Activated T-cell treated with anti-CD3 and anti-CD28 coated beads, Interleukin-2, amount 50 U/mL, for 1 hour (primary cell): ENCODE data around the gene NHSL2.
"Not testable (repeated sequence)": the region's sequence is repeated elsewhere in the genome, so short reads cannot be mapped to it uniquely, and the experiment has no call there.

Experiments used
- DNase-seq: peaks from one replicate; pipeline ENCODE4 v3.0.0-alpha.2; 2020

NHSL2 gene

DNA sequence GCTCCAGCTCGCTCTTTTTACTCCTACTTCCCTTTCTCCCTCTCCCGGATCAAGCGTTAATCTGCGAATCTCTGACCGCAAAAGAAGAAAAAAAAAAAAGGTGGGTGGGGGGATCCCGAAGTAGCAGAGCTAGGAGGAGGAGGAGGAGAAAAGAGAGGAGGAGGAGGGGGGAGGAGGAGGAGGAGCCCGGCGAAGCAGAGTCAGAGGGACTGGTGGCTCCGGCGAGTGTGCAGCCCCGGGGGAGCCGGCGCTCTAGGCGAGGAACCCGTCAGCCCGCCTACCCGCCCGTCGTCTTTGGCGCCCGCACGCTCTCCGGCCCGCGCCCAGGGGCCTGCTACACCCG lies at the start of gene NHSL2:
Gene NHSL2 (plus strand): TSS at position 203 of the 343 bp plus-strand sequence.
- DNase-seq = no peak

DNA sequence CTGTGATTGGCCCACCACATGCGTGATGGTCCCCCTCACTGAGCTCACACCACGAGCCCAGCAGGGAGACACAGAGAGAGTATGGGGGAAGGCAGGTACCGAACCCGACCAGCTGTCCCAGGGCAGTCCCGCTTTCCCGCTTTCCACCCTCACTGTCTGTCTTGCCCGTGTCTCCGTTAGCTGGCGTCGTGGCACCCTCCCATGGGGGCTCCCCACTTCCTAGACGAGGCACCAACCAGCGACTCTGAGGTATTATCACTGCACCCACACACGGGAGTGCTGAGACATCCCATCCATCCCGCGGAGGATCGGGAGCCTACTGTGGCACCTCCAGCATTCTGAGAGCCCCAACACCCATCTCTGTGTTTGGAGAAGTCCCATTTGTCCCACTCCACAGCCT lies 43.0 kb upstream of the NHSL2 start:
- no peak for DNase-seq

DNA sequence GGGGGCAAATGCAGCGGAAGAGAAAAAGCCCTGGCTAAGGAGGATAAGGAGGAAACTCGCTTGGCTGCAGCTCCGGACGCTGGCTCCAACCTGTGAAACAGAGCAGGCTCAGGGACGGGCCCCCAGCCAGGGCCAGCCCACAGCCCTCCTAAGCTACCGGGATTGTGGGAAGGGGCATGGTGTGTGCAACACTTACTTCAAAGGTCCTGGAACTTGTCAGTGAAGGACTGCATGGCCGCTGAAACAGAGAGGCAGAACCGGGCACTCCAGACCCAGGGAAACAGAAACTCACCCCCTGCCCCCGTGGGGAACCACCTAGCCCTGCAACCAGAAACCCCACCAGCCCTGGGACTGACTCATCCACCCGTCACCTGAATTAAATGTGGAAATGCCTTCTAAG lies 41.1 kb upstream of the NHSL2 start:
- not testable (repeated sequence) for DNase-seq

DNA sequence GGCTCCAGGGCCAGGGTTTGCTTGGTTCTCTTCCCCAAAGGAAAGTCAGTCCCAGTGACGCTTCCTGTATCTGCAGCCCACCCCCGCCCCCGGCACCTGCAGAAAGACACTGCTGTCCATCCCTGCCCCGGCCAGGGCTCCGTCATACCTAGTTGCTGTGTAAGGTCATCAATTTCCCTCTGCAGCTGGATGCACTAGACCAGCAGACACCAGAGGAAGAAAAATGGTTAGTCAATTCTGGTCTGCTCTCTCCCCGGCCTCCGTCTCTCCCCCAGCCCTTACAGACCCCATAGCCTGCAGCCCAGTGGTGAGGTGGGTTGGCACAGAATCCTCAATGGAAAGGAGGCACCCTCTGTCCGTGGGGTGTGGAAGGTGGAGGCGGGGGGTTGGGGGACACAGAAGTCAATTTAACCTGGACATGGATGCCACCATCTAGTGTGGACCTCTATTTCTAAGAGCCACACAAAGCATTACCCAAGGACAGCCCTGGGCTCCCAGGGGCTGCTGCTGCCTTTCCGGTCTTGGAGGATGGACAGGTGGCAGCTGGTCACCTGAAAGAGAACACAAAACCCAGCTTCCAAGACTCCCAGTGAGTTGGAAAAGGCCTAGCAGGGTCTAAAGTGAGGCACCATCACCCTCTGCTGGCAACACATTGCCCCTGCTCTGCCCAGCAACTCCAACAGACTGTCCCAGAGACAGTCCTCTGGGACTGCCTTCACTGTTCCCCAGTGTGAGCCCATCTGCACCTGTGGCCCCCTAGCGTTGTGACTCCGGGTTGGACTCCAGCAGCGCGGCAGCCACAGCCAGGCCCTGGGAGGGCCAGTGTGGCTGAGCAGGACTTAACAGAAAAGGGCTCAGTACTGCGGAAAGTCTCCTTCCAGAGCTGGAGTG lies 40.2 kb upstream of the NHSL2 start:
- no peak for DNase-seq

DNA sequence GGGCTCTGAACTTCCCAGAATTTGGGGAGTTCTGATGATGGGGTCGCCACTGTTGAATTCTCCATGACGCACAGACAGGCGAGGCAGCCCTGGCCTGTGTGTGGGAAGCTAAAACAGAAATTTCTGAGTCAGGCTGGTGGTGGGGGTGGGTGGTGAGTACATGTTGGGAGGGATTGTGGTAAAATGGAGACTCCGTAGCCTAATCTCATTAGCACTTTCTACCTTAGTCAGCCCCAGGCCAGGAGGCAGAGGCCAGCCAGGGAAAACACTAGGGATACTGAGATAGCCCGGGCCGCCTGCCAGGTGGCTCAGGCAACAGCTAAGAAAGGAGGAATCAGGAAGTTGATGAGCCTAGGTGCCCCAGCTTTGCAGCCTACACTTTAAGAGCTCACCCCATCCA lies 39.3 kb upstream of the NHSL2 start:
- no peak for DNase-seq

DNA sequence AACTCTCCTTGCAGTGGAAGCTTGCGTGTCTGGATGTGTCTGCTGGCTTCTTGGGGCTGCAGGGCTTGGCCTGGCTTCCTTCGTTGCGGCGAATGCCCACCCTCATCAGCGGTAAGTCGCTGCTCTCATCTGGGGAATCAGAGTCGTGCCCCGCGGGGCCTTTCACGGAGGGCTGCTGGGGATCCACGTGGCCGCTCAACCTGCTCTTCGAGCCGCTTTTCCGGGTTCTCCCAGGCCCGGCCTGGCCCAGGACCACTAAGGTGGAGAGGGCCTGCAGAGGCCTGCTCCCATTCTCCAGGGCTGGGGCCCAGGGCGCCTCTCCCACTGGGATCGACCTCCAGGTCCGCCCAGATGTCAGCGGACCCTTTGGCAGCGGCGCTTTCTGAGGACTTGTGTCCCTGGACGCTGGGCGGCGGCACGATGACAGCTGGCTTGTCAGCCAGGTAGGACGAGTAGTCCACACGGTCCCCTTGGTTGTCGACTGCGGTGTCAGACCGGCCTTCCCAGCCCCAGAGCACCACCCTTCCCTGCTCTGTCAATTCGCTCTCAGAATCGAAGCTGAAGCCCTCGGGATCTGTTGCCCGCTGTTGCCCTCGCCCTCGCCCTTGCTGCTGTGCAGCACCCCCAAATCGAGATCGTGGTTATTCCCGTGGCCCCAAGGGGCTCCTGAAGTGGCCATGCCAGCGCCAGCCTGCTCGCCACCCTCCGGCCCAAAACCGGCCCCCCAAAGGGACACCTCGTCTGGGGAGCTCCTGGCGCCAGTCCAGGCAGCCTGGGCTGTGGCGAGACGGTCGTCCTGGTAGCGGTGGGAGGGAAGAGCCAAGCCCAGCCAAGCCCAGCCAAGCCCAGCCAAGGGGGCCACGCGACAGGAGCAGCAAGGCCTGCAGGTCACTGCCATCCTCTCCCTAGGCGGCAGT lies 37.8 kb upstream of the NHSL2 start:
- no peak for DNase-seq

DNA sequence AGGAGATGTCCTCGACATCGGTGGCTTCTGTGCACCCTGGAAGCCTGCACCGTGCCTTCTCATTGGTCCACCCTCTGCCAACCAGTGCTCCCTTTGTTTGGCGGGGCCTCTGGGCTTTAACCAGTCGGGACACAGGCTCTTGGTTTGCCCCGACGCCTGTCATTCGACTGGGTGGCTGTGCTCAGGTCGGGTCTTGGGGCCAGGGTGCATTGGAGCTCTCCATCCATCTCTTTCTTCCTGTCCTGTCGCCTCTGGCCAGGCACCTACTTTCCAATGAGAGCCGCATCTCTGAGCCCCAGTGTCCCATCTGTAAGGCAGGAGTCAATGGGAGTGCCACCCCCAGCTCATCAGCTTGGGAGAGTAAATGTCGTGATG lies 37.2 kb upstream of the NHSL2 start:
- DNase-seq = no peak

DNA sequence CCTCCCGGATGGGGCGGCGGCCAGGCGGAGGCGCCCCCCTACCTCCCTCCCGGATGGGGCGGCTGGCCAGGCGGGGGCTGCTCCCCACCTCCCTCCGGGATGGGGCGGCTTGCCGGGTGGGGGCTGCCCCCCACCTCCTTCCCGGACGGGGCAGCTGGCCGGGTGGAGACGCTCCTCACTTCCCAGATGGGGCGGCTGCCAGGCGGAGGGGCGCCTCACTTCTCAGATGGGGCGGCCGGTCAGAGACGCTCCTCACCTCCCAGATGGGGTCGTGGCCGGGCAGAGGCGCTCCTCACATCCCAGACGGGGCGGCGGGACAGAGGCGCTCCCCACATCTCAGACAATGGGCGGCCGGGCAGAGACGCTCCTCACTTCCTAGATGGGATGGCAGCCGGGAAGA lies 33.8 kb upstream of the NHSL2 start:
- DNase-seq = not testable (repeated sequence)

DNA sequence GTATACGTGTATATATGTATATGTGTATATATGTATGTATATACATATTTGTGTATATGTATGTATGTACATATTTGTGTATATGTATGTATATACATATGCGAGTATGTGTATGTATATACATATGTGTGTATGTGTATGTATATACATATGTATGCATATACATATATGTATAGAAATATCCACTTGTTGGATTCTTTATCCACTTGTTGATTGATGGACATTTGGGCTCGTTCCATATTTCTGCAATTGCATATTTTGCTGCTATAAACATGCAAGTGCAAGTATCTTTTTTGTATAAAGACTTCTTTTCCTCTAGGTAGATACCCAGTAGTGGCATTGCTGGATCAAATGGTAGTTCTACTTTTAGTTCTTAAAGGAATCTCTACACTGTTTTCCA lies 25.5 kb upstream of the NHSL2 start:
- no peak for DNase-seq

DNA sequence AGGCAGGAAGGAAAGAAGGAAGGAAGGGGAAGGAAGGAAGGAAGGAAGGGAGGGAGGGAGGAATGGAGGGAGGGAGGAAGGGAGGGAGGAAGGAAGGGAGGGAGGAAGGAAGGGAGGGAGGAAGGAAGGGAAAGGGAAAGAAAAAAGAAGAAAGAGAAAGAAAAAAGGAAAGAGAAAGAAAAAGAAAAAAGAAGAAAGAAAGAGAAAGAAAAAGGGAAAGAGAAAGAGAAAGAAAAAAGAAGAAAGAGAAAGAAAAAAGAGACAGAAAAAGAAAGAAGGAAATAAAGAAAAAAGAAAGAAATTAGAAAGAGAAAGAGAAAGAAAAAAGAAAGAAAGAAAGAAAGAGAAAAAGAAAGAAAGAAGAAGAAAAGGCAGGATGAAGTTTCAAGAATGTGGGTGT lies 15.0 kb upstream of the NHSL2 start:
- no peak for DNase-seq

DNA sequence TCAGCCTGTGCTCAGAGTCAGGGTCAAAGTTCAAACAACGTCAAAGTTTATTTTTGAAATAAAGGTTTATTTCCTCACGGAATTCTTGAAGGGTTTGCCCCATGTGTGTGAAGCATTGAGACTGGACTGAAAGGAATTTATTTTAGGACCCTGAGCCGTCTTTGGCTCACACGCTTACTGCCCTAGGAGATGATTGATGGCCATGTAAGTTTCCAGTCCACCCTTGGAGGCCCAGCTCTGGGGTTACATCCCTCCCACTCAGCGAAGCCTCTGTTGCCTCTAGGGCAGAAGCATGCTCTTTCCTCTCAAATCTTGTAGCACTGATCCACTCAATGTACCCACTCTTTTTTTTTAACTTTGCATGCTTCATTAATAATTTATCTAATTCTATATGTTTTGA lies 4.5 kb upstream of the NHSL2 start:
- no peak for DNase-seq

DNA sequence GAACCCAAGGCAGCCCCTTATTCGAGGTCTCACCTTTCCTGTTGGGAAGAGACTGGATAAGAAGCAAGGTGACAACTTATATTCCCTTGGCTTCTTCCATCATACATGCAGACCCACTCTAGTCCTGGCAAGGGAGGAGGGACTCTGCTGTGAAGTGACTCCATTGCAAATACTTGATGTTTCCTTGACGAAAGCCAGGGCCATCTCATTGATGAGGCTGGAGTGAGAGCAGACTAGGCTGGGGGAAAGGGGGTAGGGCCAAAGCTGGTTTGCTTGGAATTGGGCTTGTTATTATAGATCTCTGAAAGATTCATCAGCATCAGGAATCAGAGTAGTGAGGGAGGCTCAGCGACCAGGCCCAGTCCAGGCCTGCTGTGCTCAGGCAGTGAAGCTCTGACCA lies 2.3 kb upstream of the NHSL2 start:
- DNase-seq = no peak

DNA sequence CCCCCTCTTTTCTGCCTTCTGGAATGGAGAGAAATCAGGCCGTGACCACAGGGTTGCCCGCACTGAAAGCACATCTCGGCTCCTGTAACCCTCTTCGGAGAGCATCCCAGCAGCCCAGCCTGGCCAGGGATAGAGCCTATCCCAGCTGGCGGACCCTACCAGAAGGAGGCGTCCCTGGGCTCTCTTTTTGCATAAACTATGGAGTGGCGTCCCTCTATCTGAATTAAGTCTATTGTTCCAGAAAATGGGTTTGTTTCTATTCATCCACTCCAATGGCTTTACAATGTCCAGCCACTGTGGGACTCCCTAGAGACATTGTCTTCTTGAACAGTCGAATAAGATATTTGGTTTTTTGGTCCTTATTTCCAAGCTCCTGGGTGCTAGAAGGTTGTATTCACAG lies 689 bp upstream of the NHSL2 start:
- DNase-seq = no peak

DNA sequence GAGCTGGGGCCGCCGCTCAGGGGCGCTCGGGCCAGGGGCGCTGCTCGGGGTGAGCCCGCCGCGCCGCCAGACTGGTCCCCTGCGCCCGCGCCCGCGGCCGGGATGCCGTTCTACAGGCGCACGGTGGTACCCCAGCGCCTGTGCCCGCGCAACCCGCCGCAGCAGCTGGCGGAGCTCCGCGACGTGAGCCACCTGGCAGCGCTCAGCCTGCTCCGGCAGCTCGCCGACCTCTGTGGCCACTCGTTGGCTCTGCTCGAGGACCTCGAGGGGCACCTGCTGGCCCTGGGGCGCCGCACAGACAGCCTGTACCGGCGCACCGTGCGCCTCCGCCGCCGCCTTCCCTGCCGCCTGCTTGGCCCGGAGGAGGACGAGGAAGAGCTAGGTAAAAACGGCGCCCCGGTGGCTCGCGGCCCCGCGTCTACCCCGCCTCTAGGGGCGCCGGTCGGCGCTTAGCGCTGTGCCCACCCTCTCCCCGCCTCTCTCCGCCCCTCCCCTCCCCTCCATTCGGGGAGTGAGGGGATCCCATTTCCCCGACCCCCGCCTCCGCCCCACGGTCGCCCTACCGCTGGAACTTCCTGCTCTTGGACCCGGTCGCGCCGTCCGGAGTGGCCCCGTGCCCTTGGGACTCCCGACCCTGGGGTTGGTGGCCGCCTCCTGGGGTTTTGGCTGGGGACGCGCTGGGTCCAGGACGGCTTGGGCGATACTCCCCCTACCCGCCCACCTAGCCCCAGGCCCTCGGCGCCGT lies 513 bp downstream of the NHSL2 start:
- peak; percentile 44 for DNase-seq

DNA sequence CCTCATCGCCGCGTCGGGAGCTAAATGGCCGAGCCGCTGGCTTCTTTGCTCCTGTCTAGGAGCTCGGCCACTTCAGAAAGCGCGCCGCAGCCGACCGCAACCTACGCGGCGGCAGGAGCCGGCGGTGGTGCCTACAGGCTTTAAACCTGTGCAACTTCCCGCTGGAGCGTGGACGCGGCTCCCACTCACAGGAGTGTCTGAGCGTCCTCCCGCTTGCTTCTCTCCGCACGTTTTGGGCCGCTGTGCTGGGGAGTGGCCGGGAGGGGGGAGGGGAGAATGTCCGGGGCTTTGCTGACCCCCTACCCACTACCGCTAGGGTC lies 1.0 kb downstream of the NHSL2 start:
- no peak for DNase-seq

DNA sequence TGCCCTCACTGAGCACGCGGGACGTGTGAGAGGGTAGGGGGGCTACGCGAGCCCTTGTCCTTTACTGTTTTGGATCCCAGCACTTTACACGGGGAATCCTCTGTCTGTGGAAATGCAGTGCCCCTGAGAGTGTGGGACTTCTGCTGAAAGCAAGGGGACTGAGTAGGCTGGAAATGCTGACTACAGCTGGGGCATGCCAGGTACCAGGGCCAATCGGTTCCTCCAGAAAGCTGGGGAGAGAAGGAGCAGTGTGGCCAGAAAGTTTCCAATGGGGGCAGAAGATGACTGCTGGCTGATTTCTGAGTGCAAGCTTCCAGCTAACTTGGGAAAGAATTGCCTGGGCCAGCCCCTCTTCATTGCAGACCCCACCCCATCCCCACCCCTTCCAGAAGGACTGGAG lies 1.5 kb downstream of the NHSL2 start:
- DNase-seq = no peak

DNA sequence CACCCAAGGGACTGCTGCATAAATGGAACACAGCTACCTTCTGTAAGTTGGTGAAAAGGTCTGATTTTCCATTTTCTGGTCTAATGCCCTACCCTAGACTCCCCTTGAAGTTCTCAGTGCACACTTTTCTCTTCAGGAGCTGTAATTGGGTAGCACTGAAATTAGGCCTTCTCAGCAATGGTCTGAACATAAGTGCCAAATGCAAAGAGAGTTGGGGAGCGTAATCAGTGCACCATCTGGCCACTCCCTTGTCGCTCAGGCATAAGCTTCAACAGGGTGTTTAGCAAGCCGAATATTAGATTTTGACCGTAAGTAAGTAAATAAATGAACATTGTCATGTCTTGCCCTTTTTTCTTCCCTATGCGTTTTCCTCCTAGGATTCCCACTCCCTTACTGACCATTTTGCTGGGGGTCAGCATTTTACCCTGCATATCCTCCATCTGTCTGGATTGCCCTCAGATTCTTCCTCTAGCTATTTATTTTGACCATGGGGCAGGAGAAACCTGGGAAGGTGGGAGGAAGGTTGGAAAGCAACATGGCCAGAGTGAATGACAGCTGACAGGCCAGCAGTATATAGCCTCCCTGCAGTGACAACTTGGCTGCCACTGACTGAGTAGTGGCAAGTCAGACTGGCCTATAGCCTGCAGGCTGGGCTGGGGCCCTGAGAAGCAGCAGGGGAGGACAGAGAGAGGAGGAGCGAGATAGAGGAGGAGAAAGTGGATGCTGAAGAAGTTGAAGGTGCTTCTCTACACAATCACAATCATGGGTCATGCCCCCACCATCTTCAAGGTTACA lies 2.7 kb downstream of the NHSL2 start:
- DNase-seq = no peak

DNA sequence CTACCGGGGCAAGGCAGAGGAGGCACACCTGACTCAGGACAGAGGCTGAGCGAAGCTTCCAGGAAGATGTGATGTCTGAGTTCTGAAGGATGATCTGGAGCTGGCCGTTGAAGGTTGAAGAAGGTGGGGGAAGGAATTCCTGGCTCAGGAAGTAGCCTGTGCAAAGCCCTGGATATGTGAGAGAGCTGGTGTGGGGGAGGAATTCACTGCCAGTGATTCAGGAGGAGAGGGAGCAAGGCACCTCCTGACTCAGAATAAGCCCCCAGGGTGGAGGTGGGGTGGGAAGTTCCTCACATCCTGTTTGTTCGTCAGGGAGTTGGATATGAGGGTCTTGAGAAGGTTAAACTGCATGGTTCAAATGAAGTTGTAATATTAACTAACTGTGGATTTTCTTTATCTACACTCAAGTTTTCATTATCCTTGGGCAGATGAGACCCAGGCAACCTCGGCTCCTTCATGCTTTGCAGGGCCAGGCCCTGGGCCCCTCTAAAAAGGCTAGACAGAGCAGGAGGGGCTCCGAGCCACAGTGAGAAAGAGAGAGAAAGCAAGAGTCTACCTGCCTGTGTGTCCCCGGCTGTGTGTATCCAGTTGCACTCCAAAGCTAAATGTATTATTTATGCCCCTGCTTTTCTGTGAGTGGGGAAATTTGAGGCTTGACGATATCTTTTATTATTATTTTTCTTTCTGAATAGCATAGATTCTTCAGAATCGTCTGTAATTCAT lies 7.1 kb downstream of the NHSL2 start:
- no peak for DNase-seq

DNA sequence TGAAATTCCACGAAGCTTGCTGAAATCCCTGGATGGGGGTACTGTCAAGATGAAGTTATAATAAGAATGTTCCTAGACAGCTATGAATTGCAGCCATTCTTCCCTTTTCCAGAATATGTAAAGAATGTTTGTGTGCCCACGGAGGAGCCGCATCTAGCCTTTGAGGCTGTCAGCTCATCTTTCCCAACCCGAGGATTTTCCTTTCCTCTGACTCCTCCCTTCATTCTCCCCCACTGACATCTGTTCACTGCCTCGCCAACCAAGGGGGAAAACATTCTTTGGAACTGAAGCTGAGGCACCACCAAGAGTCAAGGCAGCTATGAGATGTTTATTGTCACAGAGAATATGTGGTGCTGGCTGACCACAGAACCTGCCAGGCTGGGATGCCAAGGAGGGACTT lies 8.8 kb downstream of the NHSL2 start:
- DNase-seq = no peak

DNA sequence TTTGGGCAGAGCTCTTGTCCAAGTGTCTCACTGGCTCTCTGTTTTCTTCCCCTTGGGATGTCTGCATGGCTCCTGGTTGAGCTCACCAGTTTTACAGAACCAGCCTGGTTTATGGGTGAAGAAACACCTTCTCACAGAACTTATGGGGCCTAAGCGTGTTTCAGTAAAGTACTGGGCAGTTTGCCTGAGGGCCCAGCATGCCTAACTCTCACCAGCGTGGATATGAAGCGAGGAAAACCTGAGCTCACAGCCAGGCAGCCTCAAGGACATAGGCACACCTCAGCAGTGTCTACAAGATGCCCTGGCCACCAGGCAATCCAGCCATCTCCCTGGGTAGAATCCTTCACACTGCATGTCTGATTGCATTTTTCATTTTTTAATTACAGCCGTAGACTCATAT lies 9.2 kb downstream of the NHSL2 start:
- DNase-seq = no peak

DNA sequence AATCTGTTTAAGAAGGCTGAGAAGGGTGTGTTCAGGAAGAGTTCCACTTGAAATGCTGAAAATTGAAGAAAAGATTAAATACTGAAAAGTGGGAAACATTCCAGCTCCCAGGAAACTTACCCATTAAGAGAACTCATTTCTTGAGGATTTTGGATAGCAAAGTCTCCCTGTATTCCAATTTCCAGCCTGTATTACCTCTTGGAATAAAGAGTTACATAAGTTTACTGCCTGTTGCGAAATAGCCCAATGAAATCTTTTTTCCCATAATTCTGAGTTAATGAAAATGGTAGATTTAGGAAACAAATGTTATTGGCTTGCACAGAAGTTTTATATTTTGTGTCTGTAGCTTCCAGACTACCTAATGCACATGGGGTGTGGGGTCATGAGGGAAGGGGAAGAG lies 12.0 kb downstream of the NHSL2 start:
- DNase-seq = no peak

DNA sequence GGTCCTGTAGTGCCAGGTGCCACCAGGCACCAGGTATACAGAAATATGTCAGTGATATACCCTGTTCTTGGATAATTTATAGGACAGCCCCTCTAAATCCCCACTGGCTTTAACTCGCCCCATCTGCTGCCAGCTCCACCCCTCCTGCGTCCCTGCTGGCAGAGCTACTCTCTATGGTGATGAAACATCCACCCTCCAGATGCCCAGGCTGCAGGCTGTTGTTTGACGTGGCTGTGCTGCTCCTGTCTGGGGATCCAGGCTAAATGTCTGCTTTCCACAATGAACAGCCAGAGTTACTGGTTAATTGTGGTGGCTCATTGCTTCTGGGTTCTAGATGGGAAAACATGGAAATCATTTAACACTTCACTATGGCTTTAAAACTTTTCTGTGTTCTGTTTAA lies 12.9 kb downstream of the NHSL2 start:
- no peak for DNase-seq
